GM18526 (cell line): ENCODE data around the gene SHISA8.

ENCODE experiments used
- POLR2A ChIP-seq: IDR thresholded peaks from 3 replicates; pipeline ENCODE4 v1.6.1; 2011; ENCODE audit not compliant: insufficient read length; ENCODE audit errors: extremely low read depth

The SHISA8 gene

DNA sequence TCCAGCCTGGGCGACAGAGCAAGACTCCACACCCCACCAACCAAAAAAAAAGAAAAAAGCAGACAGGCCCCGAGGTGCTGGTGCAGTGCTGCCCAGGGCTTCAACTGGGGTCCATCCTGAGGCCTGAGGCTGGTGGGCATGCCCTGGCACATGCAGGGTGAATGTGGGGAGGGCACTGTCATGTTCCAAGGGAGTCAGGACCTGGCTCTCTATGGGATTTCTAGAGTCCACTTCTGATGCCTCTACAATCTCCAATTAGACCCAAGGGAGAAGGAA lies 22.0 kb upstream of the SHISA8 start:
- no peak for TF ChIP-seq POLR2A

DNA sequence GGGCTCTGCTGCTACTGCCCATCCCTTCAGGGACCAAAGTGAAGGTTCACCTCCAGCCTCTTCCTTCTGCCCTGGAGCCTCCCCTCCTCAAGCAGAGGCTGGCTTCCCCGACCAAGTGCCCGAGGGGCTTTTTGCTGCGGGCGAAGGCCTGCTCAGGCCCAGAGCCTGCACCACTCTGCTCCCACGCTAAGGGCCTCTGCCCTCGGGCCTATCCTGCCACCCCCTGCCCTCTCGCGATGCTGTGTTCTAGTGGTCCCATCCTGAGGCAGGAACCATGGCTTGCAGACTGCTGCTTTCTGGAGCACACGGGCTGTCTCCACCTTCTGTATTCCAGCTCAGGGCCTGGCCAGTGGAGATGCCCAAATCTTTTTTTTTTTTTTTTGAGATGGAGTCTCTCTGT lies 20.6 kb upstream of the SHISA8 start:
- no peak for TF ChIP-seq POLR2A

- TF ChIP-seq POLR2A, result no peak
Observed at GRCh38 chr22:41935015-41935351, 20.1 kb upstream of the SHISA8 start.

GRCh38 chr22:41934284-41935014 lies 19.6 kb upstream of the SHISA8 start:
- TF ChIP-seq POLR2A, result no peak

DNA sequence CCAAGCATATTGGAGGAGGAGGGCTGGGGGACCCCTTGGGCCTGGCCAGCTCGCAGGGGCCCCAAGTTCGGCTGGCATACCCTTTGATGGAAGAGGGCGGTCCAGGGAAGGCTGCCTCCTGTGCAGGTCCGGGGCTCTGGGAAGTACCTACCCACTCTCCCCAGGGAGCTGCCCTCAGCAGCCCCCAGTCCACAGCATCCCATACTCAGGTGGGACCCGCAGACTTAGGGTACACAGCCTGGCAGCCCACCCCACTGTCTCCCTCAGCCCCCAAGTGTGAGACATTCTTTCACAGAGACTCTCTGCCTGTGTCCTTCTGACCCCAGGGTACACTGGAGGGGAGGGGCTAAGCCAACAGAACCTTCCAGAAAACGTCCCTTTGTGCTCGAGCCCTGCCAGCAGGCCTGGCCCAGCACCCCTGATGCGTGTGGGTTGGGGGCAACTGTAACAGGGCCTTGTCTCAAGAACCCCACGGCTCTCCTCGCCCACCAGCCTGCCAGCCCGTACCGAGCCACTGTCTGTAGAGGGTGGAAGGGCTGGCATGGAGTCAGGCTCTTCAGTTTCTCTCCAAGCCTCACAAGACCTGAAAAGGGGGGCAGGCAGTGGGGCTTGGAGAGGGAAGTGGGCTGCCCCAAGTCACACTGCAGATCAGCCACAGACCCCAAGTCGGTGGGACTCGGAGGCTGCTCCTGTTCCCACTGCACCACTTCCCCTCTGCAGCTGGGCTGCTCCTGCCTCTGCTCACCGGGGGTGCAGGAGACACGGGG lies 18.7 kb upstream of the SHISA8 start:
- no peak for TF ChIP-seq POLR2A

GRCh38 chr22:41932353-41932752 lies 17.5 kb upstream of the SHISA8 start:
- TF ChIP-seq POLR2A, result no peak

DNA sequence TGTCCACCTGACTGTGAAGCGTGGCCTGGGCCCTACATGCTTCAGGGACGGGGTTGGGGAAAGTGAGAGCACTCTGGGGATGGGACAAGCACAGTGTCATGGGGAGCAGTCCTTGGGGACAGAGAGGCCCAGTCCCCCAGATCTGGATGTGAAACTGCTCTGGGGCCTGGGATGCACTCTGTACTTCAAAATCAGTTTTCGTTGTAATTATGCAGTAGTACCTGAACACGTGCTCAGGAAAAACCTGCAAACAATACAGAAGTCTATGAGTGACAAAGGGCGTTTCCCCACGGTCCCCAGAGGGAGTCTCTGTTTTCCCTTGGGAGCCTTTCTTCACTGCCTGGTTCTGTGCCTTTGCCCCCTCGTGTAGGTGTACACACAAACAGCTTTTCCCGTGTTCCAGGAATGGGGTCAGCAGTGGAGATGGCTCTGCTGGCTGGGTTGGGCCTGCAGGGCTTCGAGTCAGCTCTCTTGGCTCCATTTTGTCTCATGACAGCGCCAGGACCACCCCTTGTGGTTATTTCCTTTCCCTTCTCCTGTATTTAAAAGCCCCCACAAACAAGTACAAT lies 16.9 kb upstream of the SHISA8 start:
- TF ChIP-seq POLR2A, result no peak

GRCh38 chr22:41929418-41929810 lies 14.5 kb upstream of the SHISA8 start:
- no peak for TF ChIP-seq POLR2A

- TF ChIP-seq POLR2A, result no peak
Observed at GRCh38 chr22:41928593-41929417, 13.9 kb upstream of the SHISA8 start.

DNA sequence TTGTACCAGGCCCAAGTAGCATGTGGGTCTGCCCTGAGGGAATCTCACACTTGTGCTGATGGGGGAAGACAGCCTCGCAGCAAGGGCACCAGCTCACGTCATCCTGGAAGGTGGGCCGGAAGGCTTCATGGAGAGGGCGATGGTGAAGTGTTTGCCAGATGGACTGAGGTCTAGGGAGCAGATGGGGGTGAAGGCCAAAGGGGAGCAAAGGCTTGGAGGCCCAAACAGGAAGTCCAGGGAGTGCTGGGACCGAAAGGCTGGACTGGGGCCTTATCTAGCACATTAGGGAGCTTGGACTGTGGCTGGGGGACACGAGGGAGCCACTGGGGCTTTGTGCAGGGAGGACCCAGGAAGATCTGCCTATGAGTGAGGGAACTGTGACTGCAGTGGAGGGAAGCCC lies 12.9 kb upstream of the SHISA8 start:
- TF ChIP-seq POLR2A, result no peak

- TF ChIP-seq POLR2A, result no peak
Observed at GRCh38 chr22:41925783-41926460, 11.0 kb upstream of the SHISA8 start.

- no peak for TF ChIP-seq POLR2A
Observed at GRCh38 chr22:41923595-41924276, 8.9 kb upstream of the SHISA8 start.

- peak; percentile 13 for TF ChIP-seq POLR2A
Observed at GRCh38 chr22:41922940-41923594, 8.2 kb upstream of the SHISA8 start.

DNA sequence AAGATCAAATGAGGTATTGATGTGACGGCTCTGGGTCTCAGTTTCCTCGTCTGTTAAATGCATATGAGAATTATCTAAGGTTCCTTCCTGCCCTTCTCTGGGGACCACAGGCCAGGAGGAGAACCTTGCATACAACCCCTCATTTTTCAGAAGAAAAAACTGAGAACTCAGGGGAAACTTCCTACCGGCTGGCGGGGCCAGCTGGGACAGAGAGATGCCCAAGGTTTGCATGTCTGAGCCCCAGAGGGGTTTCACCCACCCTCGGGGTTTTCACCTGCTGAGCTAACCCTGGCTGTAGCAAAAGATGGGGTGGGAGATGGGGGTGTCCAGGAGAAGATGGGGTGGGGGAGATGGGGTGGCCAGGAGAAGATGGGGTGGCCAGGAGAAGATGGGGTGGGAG lies 7.5 kb upstream of the SHISA8 start:
- TF ChIP-seq POLR2A, result no peak
